ENCODE data around the gene BDKRB2.

The BDKRB2 gene

DNA sequence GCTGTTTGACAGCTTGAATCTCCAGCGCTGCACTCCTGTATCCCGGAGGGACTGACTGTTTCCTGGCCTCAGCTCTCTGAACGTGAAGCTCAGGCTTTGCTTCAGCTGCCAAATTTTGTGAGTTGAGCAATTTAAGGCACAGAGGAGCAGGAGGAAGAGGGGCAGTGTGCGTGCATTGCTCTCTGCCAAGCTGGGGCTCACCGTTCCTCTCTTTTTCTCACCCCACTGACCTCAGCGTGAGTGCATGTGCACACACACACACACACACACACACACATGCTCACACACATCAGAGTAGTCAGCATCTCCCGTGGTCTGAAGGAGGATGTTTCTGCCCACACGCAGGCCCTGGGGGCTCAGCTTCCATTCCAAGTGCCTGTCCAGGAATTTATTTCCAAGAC lies 27.8 kb upstream of the BDKRB2 start:
- DNase-seq: no peak

DNA sequence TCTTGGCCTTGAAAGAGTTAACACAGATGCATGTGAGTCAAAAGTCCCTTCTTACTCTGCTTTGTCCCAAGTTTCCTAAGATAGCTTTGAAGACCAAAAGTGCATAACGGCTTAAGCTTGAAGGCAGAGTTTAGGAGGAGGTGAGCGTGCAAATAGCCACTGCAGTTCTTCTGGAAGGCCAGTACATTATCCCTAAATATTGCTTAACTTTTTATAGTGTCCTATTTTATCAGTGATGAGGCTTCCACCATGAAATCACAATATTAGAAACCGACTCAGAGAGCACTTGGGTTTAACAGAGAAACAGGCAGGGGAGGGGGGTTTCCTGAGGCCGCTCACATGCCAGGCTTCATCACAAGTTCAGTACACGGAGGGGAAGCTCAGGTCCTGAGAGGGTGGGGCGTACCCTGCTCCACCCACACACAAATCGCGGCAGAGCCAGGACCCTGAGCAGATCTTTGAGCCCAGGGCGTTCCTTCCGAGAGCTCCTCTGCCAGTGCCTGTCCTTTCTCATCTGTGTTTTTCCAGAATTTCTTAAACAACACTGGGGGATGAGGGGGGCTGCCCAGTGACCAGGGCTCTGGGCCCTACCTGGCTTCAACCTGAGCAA lies 26.8 kb upstream of the BDKRB2 start:
- no peak for DNase-seq

GRCh38 chr14:96178461-96179321 lies 25.9 kb upstream of the BDKRB2 start:
- DNase-seq: no peak

DNA sequence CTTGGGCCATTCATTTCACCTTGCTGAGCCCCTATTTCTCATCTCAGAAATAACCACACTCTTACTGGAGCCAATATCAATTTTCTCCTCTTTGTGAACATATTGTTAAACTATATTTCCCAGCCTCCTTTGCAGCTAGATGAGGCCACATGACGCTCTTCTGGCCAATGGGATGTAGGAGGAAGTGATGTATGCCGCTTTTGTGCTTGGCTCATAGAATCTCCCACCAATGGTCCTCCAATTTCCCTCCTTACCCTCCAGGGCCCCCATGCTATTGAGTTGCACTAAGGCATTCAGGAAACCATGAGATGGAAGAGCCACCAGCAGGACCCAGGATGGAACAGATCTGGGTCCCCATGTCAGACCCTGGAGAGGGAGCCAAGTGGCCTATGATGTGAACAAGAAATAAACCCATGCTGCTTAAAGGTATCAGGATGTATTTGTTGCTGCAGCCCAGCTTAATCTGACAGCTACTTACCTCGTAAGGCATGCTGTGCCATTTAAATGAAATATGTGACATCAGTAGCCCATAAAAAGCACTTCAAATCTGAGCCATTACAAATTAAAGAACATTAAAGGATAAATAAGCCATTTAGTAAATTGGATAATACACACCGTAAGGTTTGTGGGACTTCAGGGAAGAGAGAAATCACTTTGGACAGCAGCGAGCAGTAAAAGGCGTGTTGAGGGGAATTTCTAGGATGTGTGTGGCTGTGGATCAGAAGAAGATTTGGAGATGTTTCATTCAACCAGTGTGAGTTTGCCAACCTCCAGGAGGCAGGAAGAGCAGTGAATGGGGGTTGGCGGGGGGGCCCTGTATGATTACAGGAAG lies 24.4 kb upstream of the BDKRB2 start:
- no peak for DNase-seq

DNA sequence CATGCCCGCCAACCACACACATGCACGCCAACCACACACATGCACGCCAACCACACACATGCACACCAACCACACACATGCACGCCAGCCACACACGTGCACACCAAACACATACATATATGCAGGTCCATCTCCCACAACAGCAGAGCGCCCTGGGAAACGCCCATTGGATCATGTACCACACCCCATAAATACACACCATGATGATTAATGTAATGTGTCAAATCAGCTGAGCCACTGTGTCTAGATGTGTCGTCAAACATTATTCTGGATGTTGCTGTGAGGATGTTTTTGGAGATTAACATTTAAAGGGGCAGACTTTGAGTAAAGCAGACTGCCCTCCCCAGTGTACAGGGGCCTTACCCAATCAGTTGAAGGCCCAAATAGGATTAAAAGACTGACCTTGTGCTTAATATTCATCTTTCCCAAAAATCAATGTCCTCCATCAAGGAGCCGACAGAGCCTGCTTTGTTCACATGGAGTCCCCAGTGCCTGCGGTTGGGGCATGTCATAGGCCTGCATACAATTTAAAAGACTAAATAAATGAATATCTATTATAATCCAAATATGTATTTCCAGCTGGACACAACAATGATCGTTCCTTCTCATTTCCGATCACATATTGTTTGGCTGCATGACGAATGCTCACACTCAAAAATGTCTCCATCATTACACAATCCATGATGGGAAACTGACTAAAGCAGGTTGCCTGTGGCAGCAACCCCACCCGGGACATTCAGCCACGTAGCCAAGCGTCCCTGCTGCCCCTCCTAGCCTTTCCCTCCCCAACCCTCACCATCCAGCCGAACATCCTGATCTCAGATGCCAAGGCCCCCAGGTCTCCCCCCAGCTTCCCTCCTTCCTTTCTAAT lies 23.2 kb upstream of the BDKRB2 start:
- no peak for DNase-seq

DNA sequence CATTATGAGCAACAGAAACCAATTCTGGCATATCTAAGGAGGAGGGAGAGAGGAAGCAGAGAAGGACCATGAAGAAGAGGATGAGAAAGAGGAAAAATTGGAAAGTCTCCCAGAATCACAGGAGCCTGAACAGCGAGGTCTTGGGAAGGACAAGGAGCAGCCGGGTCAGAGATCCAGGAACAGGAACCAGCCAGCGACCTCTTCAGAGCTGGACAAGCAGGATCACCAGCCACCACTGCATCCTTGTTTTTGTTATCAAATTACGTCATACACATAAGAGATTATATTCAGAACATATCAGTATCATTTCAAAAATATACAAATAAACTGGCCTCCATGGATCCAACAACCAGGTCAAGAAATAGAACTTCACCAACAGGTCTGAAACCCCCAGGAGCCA lies 22.1 kb upstream of the BDKRB2 start:
- DNase-seq: no peak

DNA sequence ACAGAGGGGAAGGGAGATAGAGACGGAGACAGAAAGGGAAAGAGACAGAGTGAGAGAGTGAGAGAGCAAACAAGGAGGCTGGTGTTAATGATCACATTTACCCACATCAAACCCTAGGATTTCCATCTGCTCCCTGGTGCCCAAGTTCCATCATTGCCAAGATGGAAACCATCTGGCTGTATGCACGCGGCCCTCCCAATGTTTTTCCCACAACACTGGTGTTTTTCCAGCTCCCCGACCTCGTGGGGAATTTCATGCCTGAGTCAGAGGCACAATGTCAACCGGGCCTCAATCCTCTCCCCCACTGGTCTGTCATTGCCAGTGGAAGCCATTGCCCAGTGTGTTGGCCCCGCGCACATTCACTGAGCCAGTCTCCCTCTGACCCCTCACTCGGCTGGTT lies 19.9 kb upstream of the BDKRB2 start:
- no peak for DNase-seq

DNA sequence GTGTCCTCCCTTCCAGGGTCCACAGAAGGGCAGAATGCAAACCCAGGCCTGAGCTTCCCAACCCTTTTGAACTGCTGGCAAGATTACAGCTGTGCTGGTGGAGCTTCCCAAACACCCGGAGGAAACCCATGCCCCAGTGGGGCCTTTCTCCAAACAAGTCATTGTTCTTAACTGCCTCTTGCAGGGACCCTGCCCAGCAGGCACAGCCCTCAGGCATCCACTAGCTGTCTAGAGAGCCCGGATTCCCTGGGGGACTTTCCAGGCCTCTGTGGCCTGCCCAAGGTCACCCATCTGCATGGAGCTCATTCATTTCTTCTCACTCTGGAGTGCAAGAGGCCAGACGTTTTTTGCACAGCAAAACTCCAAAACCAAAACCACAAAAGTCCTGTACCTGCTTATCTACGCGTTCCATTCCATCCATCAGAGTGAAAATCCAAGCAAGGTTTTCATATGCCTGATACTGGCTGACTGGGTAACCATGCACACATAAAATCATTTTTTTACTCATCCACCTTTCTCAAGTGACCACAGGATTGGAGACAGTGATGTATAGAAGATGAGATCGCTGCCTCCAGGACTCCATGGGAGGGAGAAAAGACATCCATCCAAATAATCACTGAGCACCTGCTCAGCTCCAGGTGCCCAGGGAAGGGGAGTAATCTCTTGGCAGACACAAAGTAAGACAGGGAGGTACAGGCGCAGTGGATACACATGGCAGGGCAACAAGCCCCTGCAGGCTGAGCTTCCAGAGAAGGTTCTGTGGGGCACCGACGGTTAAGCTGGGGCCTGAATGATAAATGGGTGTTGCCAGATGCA lies 17.2 kb upstream of the BDKRB2 start:
- DNase-seq: no peak

DNA sequence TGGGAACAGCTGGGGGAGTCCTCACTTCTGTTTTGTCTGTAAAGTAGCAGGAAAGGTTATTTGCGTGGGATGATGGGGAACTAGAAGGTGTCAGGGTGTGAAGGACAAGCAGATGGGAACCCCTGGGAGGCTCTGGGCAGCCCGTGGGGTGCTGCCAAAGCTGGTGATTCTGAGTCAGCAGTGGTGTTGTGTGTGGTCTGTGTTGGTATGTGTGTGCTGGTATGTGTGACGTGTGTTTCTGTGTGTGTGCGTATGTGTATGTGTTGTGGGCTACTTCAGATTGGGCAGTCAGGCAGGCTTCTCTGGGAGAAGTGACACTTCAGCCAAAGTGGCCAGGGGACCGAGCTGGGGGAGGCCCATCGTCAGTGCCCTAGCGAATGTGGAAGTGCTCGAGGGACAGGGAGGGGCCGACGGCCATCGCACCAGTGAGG lies 15.3 kb upstream of the BDKRB2 start:
- DNase-seq: no peak

- no peak for DNase-seq
These were observed 13.3 kb upstream of the BDKRB2 start for GRCh38 chr14:96191353-96191752.

DNA sequence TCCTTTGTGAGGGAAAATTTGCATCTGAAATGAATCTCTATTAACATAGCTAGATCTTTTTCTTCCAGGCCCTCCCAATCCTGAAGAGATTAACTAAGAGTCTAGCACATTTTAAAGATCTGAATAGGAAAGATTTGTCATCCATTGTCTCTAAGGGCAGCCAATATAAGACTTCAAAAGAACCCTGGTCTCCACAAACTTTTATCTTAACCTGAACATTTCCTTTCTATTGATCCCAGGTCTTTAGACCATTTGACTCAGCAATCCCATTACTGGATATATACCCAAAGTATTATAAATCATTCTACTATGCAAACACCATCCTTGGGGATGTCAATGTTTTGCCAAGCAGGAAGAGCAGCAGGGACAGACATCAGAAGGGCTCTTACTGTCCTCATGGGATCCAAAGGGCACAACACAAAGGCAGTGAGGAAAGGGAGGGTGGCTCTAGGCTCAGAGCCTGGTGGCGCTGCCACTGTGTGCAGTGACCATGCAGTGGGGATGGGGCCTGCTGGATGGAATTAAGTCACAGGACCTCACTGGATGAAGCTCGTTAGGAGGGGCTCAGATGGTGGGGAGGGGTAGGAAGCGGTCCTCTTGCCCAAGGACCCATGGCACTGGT lies 12.7 kb upstream of the BDKRB2 start:
- DNase-seq: no peak

DNA sequence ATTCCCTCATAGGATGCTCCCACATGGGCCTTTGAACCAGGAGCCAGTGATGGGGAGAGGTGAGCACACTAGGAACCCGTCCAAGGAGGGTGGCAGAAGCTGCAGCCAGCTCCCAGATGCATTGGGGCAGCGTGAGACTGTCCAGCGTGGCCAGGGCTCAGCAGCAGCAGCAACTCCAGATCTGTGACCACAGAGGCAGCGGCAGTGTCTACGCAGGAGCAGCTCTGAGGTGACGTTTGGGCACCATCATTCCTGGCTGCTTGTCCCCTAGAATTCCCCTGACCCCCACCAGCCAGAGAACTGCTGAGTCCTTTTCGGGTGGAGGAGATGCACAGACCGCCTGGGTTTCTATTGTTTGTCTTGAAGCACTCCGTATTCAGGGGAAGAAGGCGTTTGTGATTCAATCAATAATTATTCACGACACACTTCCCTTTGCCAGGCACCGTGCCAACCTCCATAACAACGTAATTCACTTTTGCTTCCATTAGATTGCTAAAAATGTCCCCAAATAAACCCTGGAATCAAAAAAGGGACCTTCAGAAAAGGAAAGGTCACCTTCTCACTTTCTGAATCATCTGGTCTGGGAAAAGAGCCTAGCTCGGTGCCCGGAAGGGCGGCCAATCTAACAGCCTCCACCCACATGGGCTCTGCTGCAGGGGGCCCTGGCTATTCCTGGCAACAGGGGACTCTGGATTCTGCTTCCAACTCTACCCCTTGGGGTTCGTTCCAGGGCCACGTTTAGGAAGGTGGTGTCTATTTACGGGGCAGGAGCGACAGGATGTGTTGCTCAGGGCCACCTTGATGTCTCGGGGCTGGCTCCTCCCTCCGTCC lies 11.4 kb upstream of the BDKRB2 start:
- no peak for DNase-seq

DNA sequence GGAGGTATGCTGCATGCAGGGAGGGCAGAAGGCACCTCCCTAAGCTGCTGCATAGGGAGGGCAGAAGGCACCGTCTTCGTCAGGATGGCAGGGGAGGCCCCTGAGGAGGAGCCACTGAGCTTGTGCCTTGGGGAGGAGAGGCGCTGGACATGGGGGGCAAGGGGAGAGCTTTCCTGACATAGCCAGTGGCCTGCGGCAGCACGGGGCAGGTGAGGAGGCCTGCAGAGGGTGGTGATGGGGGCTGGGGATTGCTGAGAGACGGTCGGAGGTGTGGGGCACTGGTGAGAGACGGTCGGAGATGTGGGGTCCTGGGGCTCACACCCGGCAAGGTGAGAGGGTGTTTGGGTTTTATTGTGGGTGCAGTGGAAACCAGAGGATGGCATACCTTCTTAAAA lies 10.4 kb upstream of the BDKRB2 start:
- DNase-seq: no peak

- DNase-seq: no peak
These were observed 9.8 kb upstream of the BDKRB2 start for GRCh38 chr14:96194657-96195431.

DNA sequence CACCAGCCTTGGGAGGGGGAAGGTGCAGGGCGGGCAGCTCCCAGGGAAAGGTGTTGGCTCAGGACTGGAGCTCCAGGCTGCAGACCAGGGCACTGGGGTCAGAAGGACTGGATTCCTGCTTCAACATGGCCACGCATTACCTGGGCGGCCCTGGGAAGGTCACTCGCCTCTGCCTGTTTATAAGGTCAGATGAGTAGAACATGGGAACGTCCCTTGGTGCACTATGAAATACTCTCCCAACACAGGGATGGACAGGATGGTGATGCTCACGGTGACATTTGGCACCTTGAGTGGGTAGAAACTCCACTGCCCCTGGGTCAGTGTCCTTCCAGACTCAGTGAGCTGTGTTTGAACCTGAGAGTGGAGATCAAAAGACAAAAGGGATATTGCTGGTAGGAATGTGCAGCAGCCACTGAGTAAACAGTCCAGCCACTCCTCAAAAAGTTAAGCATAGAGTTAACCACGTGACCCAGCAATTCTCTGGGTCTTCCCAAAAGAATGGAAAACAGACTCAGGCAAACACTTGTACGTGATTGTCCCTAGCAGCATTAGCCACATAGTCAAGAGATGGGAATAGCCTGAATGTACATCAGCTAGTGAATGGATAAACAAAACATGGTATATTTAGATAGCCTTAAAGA lies 9.1 kb upstream of the BDKRB2 start:
- no peak for DNase-seq

DNA sequence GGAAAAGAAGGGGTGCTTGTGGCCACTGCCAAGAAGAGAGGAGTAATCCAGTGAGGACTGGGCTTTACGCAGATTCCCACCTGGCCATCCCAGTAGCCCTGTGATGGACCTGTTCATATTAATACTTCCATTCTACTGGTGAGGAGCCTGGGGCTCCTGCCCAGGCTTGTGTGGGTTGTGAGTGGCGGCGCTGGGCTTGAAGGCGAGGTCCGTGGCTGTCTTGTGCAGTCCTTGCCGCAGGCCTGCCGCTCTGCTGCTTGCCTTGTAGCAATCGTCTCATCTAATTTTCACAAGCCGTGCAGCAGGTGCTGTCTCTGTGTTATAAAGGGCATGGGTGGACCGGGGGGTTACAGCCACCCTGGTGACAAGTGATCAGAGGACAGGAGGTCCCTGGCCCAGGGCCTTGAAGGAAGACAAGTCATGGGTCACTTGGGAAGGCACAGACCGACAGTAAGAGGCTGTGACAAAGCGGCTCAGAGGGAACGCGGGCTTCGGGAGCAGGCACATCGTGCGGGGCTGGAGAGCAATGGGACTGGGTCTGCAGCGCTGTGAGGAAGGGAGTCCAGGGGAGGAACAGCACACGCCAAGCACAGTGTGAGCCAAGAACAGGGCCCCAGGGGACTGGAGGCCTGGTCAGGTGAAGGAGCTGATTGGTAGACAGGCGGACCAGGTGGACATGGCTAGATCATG lies 7.3 kb upstream of the BDKRB2 start:
- no peak for DNase-seq

- DNase-seq: no peak
These were observed 6.7 kb upstream of the BDKRB2 start for GRCh38 chr14:96197969-96198368.
